Neuronal stem cell (in vitro differentiated cells): Measurements from ENCODE around the gene TVP23B.
"Not testable (repeated sequence)": the region's sequence is repeated elsewhere in the genome, so short reads cannot be mapped to it uniquely, and the experiment has no call there.

Experiments
- DNase-seq: peaks from one replicate; pipeline ENCODE4 v3.0.0-alpha.2; 2013; ENCODE audit warnings: low spot score
- H2AFZ ChIP-seq: one replicate; pipeline ENCODE4 v1.6.1; 2013; ENCODE audit warnings: mild to moderate bottlenecking, low read length, inconsistent platforms
- H2AK5ac ChIP-seq: 2 replicates; pipeline ENCODE4 v1.6.1; 2013; ENCODE audit warnings: low read depth, mild to moderate bottlenecking, inconsistent platforms, low read length, moderate library complexity, mixed read lengths
- H2BK120ac ChIP-seq: 2 replicates; pipeline ENCODE4 v1.6.1; 2013; ENCODE audit warnings: low read depth, mild to moderate bottlenecking, inconsistent platforms, low read length, moderate library complexity, mixed read lengths
- H2BK12ac ChIP-seq: one replicate; pipeline ENCODE4 v1.6.1; 2013; ENCODE audit warnings: low read length, inconsistent platforms
- H2BK15ac ChIP-seq: 2 replicates; pipeline ENCODE4 v1.6.1; 2013; ENCODE audit warnings: mild to moderate bottlenecking, low read length, inconsistent platforms, mixed read lengths
- H2BK5ac ChIP-seq: one replicate; pipeline ENCODE4 v1.6.1; 2013; ENCODE audit warnings: inconsistent platforms, mild to moderate bottlenecking, low read length, moderate library complexity
- H3K14ac ChIP-seq: one replicate; pipeline ENCODE4 v1.6.1; 2013; ENCODE audit warnings: low read length, inconsistent platforms
- H3K18ac ChIP-seq: 2 replicates; pipeline ENCODE4 v1.6.1; 2013; ENCODE audit warnings: low read length, inconsistent platforms
- H3K23ac ChIP-seq: 2 replicates; pipeline ENCODE4 v1.6.1; 2013; ENCODE audit warnings: low read depth, mild to moderate bottlenecking, mixed read lengths, low read length, inconsistent platforms; ENCODE audit not compliant: poor library complexity
- H3K27ac ChIP-seq: replicated peaks from 3 replicates; pipeline ENCODE4 v1.5.1; 2013; ENCODE audit warnings: low read length, inconsistent platforms
- H3K27me3 ChIP-seq, 3 experiments: 2 replicates each; pipeline ENCODE4 v1.6.1; 2013; ENCODE audit warnings: low read length in 3 of 3, mild to moderate bottlenecking in 2 of 3, inconsistent platforms in 1 of 3, low read depth in 1 of 3, mixed read lengths in 1 of 3, moderate library complexity in 1 of 3; ENCODE audit not compliant: control insufficient read depth in 3 of 3, insufficient read depth in 3 of 3
- H3K36me3 ChIP-seq, 2 donors: replicated peaks in 1 of 2; 2 replicates each; pipeline ENCODE4 v1.6.1; 2013; ENCODE audit warnings: low read length in 2 of 2; ENCODE audit not compliant: control insufficient read depth in 2 of 2, insufficient read depth in 2 of 2
- H3K4ac ChIP-seq: 2 replicates; pipeline ENCODE4 v1.6.1; 2013; ENCODE audit warnings: inconsistent platforms, mild to moderate bottlenecking, low read length, moderate library complexity
- H3K4me1 ChIP-seq, 2 donors: 1 replicate in 1 of 2; 2 replicates in 1 of 2; pipeline ENCODE4 v1.6.1; 2013; ENCODE audit warnings: low read length in 2 of 2, low read depth in 1 of 2; ENCODE audit not compliant: control insufficient read depth in 2 of 2, insufficient read depth in 1 of 2
- H3K4me2 ChIP-seq: one replicate; pipeline ENCODE4 v1.6.1; 2013; ENCODE audit warnings: mild to moderate bottlenecking, low read length, inconsistent platforms; ENCODE audit not compliant: insufficient read depth, poor library complexity, severe bottlenecking
- H3K4me3 ChIP-seq, 2 donors: 2 replicates each; pipeline ENCODE4 v1.5.1; 2013; ENCODE audit warnings: low read length in 2 of 2, mild to moderate bottlenecking in 2 of 2, inconsistent platforms in 1 of 2, moderate library complexity in 1 of 2
- H3K79me1 ChIP-seq: one replicate; pipeline ENCODE4 v1.6.1; 2013; ENCODE audit warnings: low read depth, mild to moderate bottlenecking, inconsistent platforms, low read length, moderate library complexity
- H3K9ac ChIP-seq: one replicate; pipeline ENCODE4 v1.6.1; 2013; ENCODE audit warnings: mild to moderate bottlenecking, low read depth, low read length, inconsistent platforms; ENCODE audit not compliant: poor library complexity
- H3K9me3 ChIP-seq, 2 donors: replicated peaks in 1 of 2; 2 replicates each; pipeline versions ENCODE3 to v1.6.1; 2013; ENCODE audit warnings: low read length in 2 of 2, mild to moderate bottlenecking in 2 of 2, inconsistent platforms in 1 of 2, low read depth in 1 of 2, mixed read lengths in 1 of 2, moderate library complexity in 1 of 2; ENCODE audit not compliant: control insufficient read depth in 2 of 2, insufficient read depth in 1 of 2
- H4K8ac ChIP-seq: one replicate; pipeline ENCODE4 v1.6.1; 2013; ENCODE audit warnings: low read depth, mild to moderate bottlenecking, inconsistent platforms, low read length, moderate library complexity
- H4K91ac ChIP-seq: one replicate; pipeline ENCODE4 v1.6.1; 2013; ENCODE audit warnings: low read length, low read depth, mild to moderate bottlenecking, inconsistent platforms; ENCODE audit not compliant: poor library complexity
- WGBS, 2 donors: extraction: QIAGEN DNeasy Blood & Tissue Kit; methylation state at CpG; one replicate each; pipeline ENCODE4 v1.1.7; 2013; ENCODE audit warnings: missing lambda C conversion rate in 2 of 2, mixed read lengths in 1 of 2; ENCODE audit not compliant: insufficient read length in 2 of 2, insufficient replicate concordance in 1 of 2; ENCODE audit errors: extremely low coverage in 2 of 2; 5-methylcytosine and 5-hydroxymethylcytosine counted together

Gene TVP23B

GRCh38 chr17:18757368-18758044 lies 23.5 kb upstream of the TVP23B start:
- H2BK120ac ChIP-seq, H3K4ac ChIP-seq, H3K4me1 ChIP-seq, H3K4me3 ChIP-seq, H3K14ac ChIP-seq, H2AFZ ChIP-seq, H3K27ac ChIP-seq, H3K18ac ChIP-seq, H2BK5ac ChIP-seq, H3K27me3 ChIP-seq, H4K91ac ChIP-seq, H2BK15ac ChIP-seq, H4K8ac ChIP-seq, H3K4me2 ChIP-seq, H3K9me3 ChIP-seq, H3K9ac ChIP-seq, H3K36me3 ChIP-seq, H2AK5ac ChIP-seq, H3K79me1 ChIP-seq, H3K23ac ChIP-seq, H2BK12ac ChIP-seq, DNase-seq: not testable (repeated sequence)
- WGBS, 2 donors: no CpG with 5 or more reads among the region's 8 CpGs

- H3K4ac ChIP-seq, H3K18ac ChIP-seq, H3K36me3 ChIP-seq, H2BK120ac ChIP-seq, H3K27me3 ChIP-seq, H4K91ac ChIP-seq, H3K9ac ChIP-seq, H2BK15ac ChIP-seq, DNase-seq, H2AK5ac ChIP-seq, H3K9me3 ChIP-seq, H2BK12ac ChIP-seq, H2BK5ac ChIP-seq, H3K79me1 ChIP-seq, H2AFZ ChIP-seq, H3K14ac ChIP-seq, H3K23ac ChIP-seq, H3K4me1 ChIP-seq, H3K4me2 ChIP-seq, H3K4me3 ChIP-seq, H4K8ac ChIP-seq, H3K27ac ChIP-seq: not testable (repeated sequence)
- no CpG with 5 or more reads among the region's 6 CpGs for WGBS, 2 donors
Observed at GRCh38 chr17:18758344-18758743, 22.6 kb upstream of the TVP23B start.

GRCh38 chr17:18760221-18760620 lies 20.8 kb upstream of the TVP23B start:
- H4K8ac ChIP-seq, H4K91ac ChIP-seq, H2BK5ac ChIP-seq, H3K36me3 ChIP-seq, H3K18ac ChIP-seq, H2AFZ ChIP-seq, DNase-seq, H3K14ac ChIP-seq, H2BK120ac ChIP-seq, H3K27me3 ChIP-seq, H3K79me1 ChIP-seq, H3K9me3 ChIP-seq, H2BK15ac ChIP-seq, H3K23ac ChIP-seq, H2AK5ac ChIP-seq, H3K4ac ChIP-seq, H2BK12ac ChIP-seq, H3K4me1 ChIP-seq, H3K9ac ChIP-seq, H3K27ac ChIP-seq, H3K4me3 ChIP-seq, H3K4me2 ChIP-seq: not testable (repeated sequence)
- no CpG with 5 or more reads among the region's 6 CpGs for WGBS, 2 donors

- H2AFZ ChIP-seq, H2BK15ac ChIP-seq, H3K18ac ChIP-seq, H3K4me2 ChIP-seq, H2BK5ac ChIP-seq, H2BK120ac ChIP-seq, H3K27me3 ChIP-seq, H3K79me1 ChIP-seq, H3K27ac ChIP-seq, H3K14ac ChIP-seq, H3K9me3 ChIP-seq, H3K4me3 ChIP-seq, H3K4me1 ChIP-seq, H3K23ac ChIP-seq, H3K9ac ChIP-seq, H3K36me3 ChIP-seq, H4K8ac ChIP-seq, H3K4ac ChIP-seq, H2AK5ac ChIP-seq, H4K91ac ChIP-seq, H2BK12ac ChIP-seq, DNase-seq: not testable (repeated sequence)
- WGBS, 2 donors: no CpG with 5 or more reads among the region's 4 CpGs
Observed at GRCh38 chr17:18770572-18770971, 10.4 kb upstream of the TVP23B start.
